Endodermal cell (in vitro differentiated cells): ENCODE measurements around the gene EGR2. TPM values are rescaled to one million over a fixed set of nuclear protein-coding genes. Genes with fewer than 3 reads are reported as not detected.

Experiments used
- DNase-seq: peaks from one replicate; pipeline ENCODE4 v3.0.0-alpha.2; 2017
- H3K27ac ChIP-seq: 2 replicates; pipeline ENCODE4 v1.5.1; 2013; ENCODE audit warnings: mild to moderate bottlenecking, low read depth, low read length, moderate library complexity
- H3K27me3 ChIP-seq: 2 replicates; pipeline ENCODE4 v1.6.1; 2013; ENCODE audit warnings: mild to moderate bottlenecking, low read length, moderate library complexity; ENCODE audit not compliant: insufficient read depth, control insufficient read depth, poor library complexity, severe bottlenecking
- H3K36me3 ChIP-seq: 2 replicates; pipeline ENCODE4 v1.7.0; 2013; ENCODE audit warnings: mild to moderate bottlenecking, low read length, moderate library complexity; ENCODE audit not compliant: control insufficient read depth, insufficient read depth
- H3K4me1 ChIP-seq: one replicate; pipeline ENCODE4 v1.7.0; 2013; ENCODE audit warnings: low read length; ENCODE audit not compliant: control insufficient read depth, insufficient read depth
- H3K4me3 ChIP-seq: 2 replicates; pipeline ENCODE4 v1.5.1; 2013; ENCODE audit warnings: mild to moderate bottlenecking, low read length, moderate library complexity
- H3K9ac ChIP-seq: 2 replicates; pipeline ENCODE4 v1.6.1; 2013; ENCODE audit warnings: mild to moderate bottlenecking, low read length, moderate library complexity; ENCODE audit not compliant: poor library complexity, severe bottlenecking; ENCODE audit errors: extremely low read depth
- H3K9me3 ChIP-seq: 2 replicates; pipeline ENCODE4 v1.6.1; 2013; ENCODE audit warnings: mild to moderate bottlenecking, low read length, moderate library complexity; ENCODE audit not compliant: control insufficient read depth
- H3K27ac Mint-ChIP-seq: 2 replicates; pipeline ENCODE4 v1.8.0; 2020; ENCODE audit warnings: mixed read lengths
- H3K27me3 Mint-ChIP-seq: 2 replicates; pipeline ENCODE4 v1.8.0; 2021; ENCODE audit warnings: mild to moderate bottlenecking, mixed read lengths; ENCODE audit not compliant: insufficient read depth
- H3K36me3 Mint-ChIP-seq: 2 replicates; pipeline ENCODE4 v1.8.0; 2020; ENCODE audit warnings: low read depth, mixed read lengths
- H3K4me1 Mint-ChIP-seq: 2 replicates; pipeline ENCODE4 v1.8.0; 2020; ENCODE audit warnings: mixed read lengths
- H3K4me3 Mint-ChIP-seq: 2 replicates; pipeline ENCODE4 v1.8.0; 2020; ENCODE audit warnings: mild to moderate bottlenecking, moderate library complexity, mixed read lengths
- H3K9me3 Mint-ChIP-seq: 2 replicates; pipeline ENCODE4 v1.8.0; 2020; ENCODE audit warnings: mild to moderate bottlenecking, mixed read lengths
- CTCF ChIP-seq: fragments of 200-600 bp; sonication (generic); conservative IDR thresholded peaks from 2 replicates; pipeline ENCODE4 v1.5.0; 2021; ENCODE audit warnings: antibody characterized with exemption, mild to moderate bottlenecking
- WGBS, 2 experiments: methylation state at CpG; one replicate each; pipeline versions ENCODE4 v1.1.5 to v1.1.7; 2013; ENCODE audit warnings: missing lambda C conversion rate in 2 of 2, mixed read lengths in 1 of 2; ENCODE audit not compliant: insufficient coverage in 1 of 2, insufficient read length in 1 of 2; 5-methylcytosine and 5-hydroxymethylcytosine counted together
- total RNA-seq, 2 donors: library from RNA; stranded (reverse); fragmentation: NEBNext Ultra II Directional in 1 of 2; extraction: Animal tissue kit (Norgen Biotek cat#: 25700) in 1 of 2; gene quantifications; 2 replicates in 1 of 2; 3 replicates in 1 of 2; pipeline ENCODE4 v1.2.1, GENCODE V29; 2021

The EGR2 gene
- total RNA-seq, 2 donors from 2014 or later: 0.24 to 0.35 TPM

GRCh38 chr10:62860946-62861345 is 44.8 kb upstream of the EGR2 start:
- H3K4me1 Mint-ChIP-seq: no peaks in the 10 kb centered on the region
- H3K9ac ChIP-seq: no peak overlapping the region
- no peaks in the 10 kb centered on the region for H3K27me3 ChIP-seq
- no peak overlapping the region for H3K27ac ChIP-seq
- no peak overlapping the region for H3K4me3 ChIP-seq
- H3K9me3 Mint-ChIP-seq: no peaks in the 10 kb centered on the region
- WGBS, 2 experiments: 40 to 75% methylated on average over 1 to 4 of the region's 4 CpGs
- no peaks in the 10 kb centered on the region for H3K27me3 Mint-ChIP-seq
- no peaks in the 10 kb centered on the region for H3K9me3 ChIP-seq
- peak; percentile 45 for DNase-seq
- no peak overlapping the region for H3K4me3 Mint-ChIP-seq
- TF ChIP-seq CTCF: no peak
- H3K4me1 ChIP-seq: no peaks in the 10 kb centered on the region
- no peaks in the 10 kb centered on the region for H3K36me3 ChIP-seq
- no peak overlapping the region for H3K27ac Mint-ChIP-seq
- no peaks in the 10 kb centered on the region for H3K36me3 Mint-ChIP-seq

DNA sequence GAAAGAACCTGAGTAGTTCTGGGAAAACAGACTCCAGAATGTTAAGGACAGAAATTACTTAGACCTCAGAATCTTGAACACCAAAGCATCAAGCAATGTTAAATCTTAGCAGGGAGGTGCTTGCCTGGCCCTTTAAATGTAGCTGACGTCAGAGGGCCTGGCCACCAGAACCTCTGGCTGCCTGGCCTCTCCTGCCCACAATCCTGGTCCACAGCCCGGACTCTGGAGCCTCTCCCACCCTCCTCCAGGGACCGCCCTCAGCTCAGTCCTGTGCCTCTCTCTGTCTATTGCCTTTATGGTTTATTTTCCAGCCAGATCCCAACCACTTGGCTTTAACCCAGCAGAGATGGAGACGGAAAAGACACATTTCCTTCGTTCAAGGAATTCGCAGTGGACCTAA is 42.2 kb upstream of the EGR2 start:
- H3K36me3 Mint-ChIP-seq: no peaks in the 10 kb centered on the region
- Histone ChIP-seq H3K36me3 (no peaks in the 10 kb centered on the region), H3K27me3 (no peaks in the 10 kb centered on the region), H3K9ac (no peak overlapping the region), H3K27ac (no peak overlapping the region), H3K9me3 (no peaks in the 10 kb centered on the region), H3K4me3 (no peak overlapping the region), H3K4me1 (no peaks in the 10 kb centered on the region)
- no peaks in the 10 kb centered on the region for H3K27me3 Mint-ChIP-seq
- no peak overlapping the region for H3K4me3 Mint-ChIP-seq
- TF ChIP-seq CTCF: no peak
- no peaks in the 10 kb centered on the region for H3K4me1 Mint-ChIP-seq
- peak; percentile 63 for DNase-seq
- 61 to 64% methylated on average over 4 to 6 of the region's 6 CpGs for WGBS, 2 experiments
- H3K27ac Mint-ChIP-seq: no peak overlapping the region
- no peaks in the 10 kb centered on the region for H3K9me3 Mint-ChIP-seq

- H3K36me3 Mint-ChIP-seq: no peaks in the 10 kb centered on the region
Measured at GRCh38 chr10:62856021-62856420, 39.9 kb upstream of the EGR2 start.

More at GRCh38 chr10:62856021-62856420, 39.9 kb upstream of the EGR2 start:
- Histone ChIP-seq H3K27me3 (no peaks in the 10 kb centered on the region), H3K4me1 (no peaks in the 10 kb centered on the region), H3K9me3 (no peaks in the 10 kb centered on the region), H3K4me3 (no peak overlapping the region), H3K27ac (no peak overlapping the region), H3K9ac (no peak overlapping the region), H3K36me3 (no peaks in the 10 kb centered on the region)
- H3K4me3 Mint-ChIP-seq: no peak overlapping the region
- no peaks in the 10 kb centered on the region for H3K4me1 Mint-ChIP-seq
- no peaks in the 10 kb centered on the region for H3K27me3 Mint-ChIP-seq
- 87 to 100% methylated on average over 2 to 4 of the region's 4 CpGs for WGBS, 2 experiments
- DNase-seq: no peak
- no peak overlapping the region for H3K27ac Mint-ChIP-seq
- no peak for TF ChIP-seq CTCF
- H3K9me3 Mint-ChIP-seq: no peaks in the 10 kb centered on the region
